ENCODE results near the gene ADAMTS12. TPM values are rescaled to one million over a fixed set of nuclear protein-coding genes. Genes with fewer than 3 reads are reported as not detected.

ADAMTS12 gene
- total and polyA plus RNA-seq, 2 experiments from 2014 or later: 9.1 to 17.1 TPM

- Histone ChIP-seq H3K36me3 (ENCODE audit: insufficient read depth) (0 out of 2 replicates have a peak, but pooled peaks cover 3% of the 10 kb centered on the region), H4K20me1 (replicated peaks; ENCODE audit: insufficient read depth) (no peaks in the 10 kb centered on the region), H3K79me2 (replicated peaks; ENCODE audit: insufficient read depth) (no peaks in the 10 kb centered on the region), H3K27ac (ENCODE audit: low read depth) (no peak overlapping the region), H3K9me2 (ENCODE audit: insufficient read depth) (peaks cover 18% of the 10 kb centered on the region; the same call in 1 of the 2 replicates), H3K4me2 (no peak overlapping the region), H3K27me3 (ENCODE audit: insufficient read depth) (no peaks in the 10 kb centered on the region), H3F3A (replicated peaks; ENCODE audit: low read depth) (no peaks in the 10 kb centered on the region), H3K4me3 (no peak overlapping the region), H3K4me1 (ENCODE audit: insufficient read depth) (peaks cover 8% of the 10 kb centered on the region), H2AFZ (no peak overlapping the region)
- H3K4me3 Mint-ChIP-seq: no peak overlapping the region
- H3K36me3 Mint-ChIP-seq (ENCODE audit: low read depth): peaks cover 5% of the 10 kb centered on the region; the same call in 2 of the 3 replicates
- peaks cover 22% of the 10 kb centered on the region for H3K4me1 Mint-ChIP-seq
- H3K9me3 Mint-ChIP-seq: peaks cover 11% of the 10 kb centered on the region
- no peak for DNase-seq (ENCODE audit: low spot score)
- H3K27me3 Mint-ChIP-seq (ENCODE audit: insufficient read depth, low read depth, poor library complexity): no peaks in the 10 kb centered on the region
- ATAC-seq: no peak
- no peak overlapping the region for H3K27ac Mint-ChIP-seq
- TF ChIP-seq ZNF462 (CRISPR knock-in tag; IDR thresholded peaks at IDR 0.05) (no peak), POLR2AphosphoS5 (IDR thresholded peaks at IDR 0.05; ENCODE audit: low read depth) (no peak), ZNF331 (CRISPR knock-in tag; IDR thresholded peaks at IDR 0.05; ENCODE audit: low read depth) (no peak), ZNF114 (CRISPR knock-in tag; IDR thresholded peaks at IDR 0.05) (no peak), ETS1 (IDR thresholded peaks at IDR 0.05) (no peak)
Observed at GRCh38 chr5:33688526-33688925, 203.3 kb downstream of the ADAMTS12 start.

Data from GM23338 (cell line).